Measurements from ENCODE around the gene CCL18. TPM values are rescaled to one million over a fixed set of nuclear protein-coding genes. Genes with fewer than 3 reads are reported as not detected.

The CCL18 gene
- total RNA-seq, result not detected in 2 replicates

DNA sequence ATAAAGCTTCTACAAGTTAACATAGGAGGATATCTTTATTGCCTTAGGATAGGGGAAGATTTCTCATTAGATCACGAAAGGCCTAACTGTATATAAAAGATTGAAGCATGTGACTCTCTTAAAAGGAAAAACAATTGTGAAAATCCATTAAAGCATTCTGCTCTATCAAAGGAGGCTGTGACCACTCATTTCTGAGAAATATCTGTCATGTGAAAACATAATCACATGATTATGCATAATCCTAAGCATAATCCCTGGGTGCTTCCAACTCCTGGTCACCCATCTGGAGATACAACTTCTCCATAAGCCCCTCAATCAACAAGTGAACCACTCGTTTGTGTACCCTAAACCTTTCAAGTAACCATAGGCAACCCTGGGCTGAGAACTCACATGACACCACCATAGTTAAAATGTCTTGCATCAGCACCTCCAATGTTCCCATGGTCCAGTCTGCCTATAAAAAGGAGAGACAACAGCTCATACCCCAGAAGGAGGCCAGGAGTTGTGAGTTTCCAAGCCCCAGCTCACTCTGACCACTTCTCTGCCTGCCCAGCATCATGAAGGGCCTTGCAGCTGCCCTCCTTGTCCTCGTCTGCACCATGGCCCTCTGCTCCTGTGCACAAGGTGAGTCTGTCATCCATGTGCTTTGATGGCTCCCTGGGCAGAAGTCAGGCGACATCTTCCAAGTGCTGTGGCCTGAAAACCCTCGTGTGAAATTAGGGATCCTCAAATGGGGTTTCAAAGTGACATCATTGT lies at the start of gene CCL18:
Gene CCL18 (plus strand): TSS at position 487 of the 756 bp plus-strand sequence. CDS start 71 bp downstream, at position 558.

GRCh38 chr17:36017799-36018198 lies 46.3 kb upstream of the CCL18 start, which contains the start of gene CCL23:
TSS of gene CCL23 (minus strand) at chr17:36017972. CDS start at chr17:36017897, 75 bp downstream.

GRCh38 chr17:36089888-36090836 lies 26.1 kb downstream of the CCL18 start, which contains the start of gene CCL3:
TSS of gene CCL3 (minus strand) at chr17:36090143. CDS start at chr17:36090058, 85 bp downstream.

GRCh38 chr17:36103401-36103975 lies 39.4 kb downstream of the CCL18 start, which contains the start of gene CCL4:
TSS of gene CCL4 (plus strand) at chr17:36103827. CDS start at chr17:36103906, 79 bp downstream.

Other genes with a start within 250 kb of the CCL18 start
- not detected in 2 replicates for gene HEATR9, start 195.4 kb upstream of the CCL18 start, total RNA-seq
- gene CCL5, start 183.9 kb upstream of the CCL18 start, total RNA-seq, result 0.07 TPM in 1 of 2 replicates, not detected in the other
- gene RDM1, start 133.5 kb upstream of the CCL18 start, total RNA-seq, result 0.59 TPM in 1 of 2 replicates, not detected in the other
- gene LYZL6, start 120.6 kb upstream of the CCL18 start, total RNA-seq, result not detected in 2 replicates
- gene CCL16, start 82.8 kb upstream of the CCL18 start, total RNA-seq, result not detected in 2 replicates
- gene CCL14, start 77.5 kb upstream of the CCL18 start, total RNA-seq, result not detected in 2 replicates
- gene CCL15, start 62.7 kb upstream of the CCL18 start, total RNA-seq, result not detected in 2 replicates
- not detected in 2 replicates for gene CCL23, start 46.3 kb upstream of the CCL18 start, total RNA-seq
- not detected in 2 replicates for gene CCL3, start 25.9 kb downstream of the CCL18 start, total RNA-seq
- not detected in 2 replicates for gene CCL4, start 39.6 kb downstream of the CCL18 start, total RNA-seq
- 1.5 and 4.9 TPM in 2 replicates for gene TBC1D3B, start 112.4 kb downstream of the CCL18 start, total RNA-seq
- gene CCL3L1, start 132.5 kb downstream of the CCL18 start, total RNA-seq, result not detected in 2 replicates
- gene CCL4L2, start 146.8 kb downstream of the CCL18 start, total RNA-seq, result 0.13 TPM in 1 of 2 replicates, not detected in the other
- 0.07 and 0.78 TPM in 2 replicates for gene TBC1D3I, start 200.3 kb downstream of the CCL18 start, total RNA-seq

Data from smooth muscle cell of the pulmonary artery (primary cell).